ENCODE measurements around the gene CNPY1.

The CNPY1 gene

GRCh38 chr7:155464948-155465739 lies 81.2 kb downstream of the CNPY1 start:
- no peak overlapping the region for H3K4me3 ChIP-seq (ENCODE audit: low read depth, low read length)
- TF ChIP-seq CTCF (IDR thresholded peaks at IDR 0.05; ENCODE audit: borderline replicate concordance, insufficient read depth, low read depth, low read length) = no peak

- TF ChIP-seq CTCF (IDR thresholded peaks at IDR 0.05; ENCODE audit: borderline replicate concordance, insufficient read depth, low read depth, low read length) = no peak
- no peak overlapping the region for H3K4me3 ChIP-seq (ENCODE audit: low read depth, low read length)
Observed at GRCh38 chr7:155464183-155464582, 82.2 kb downstream of the CNPY1 start.

- H3K4me3 ChIP-seq (ENCODE audit: low read depth, low read length) = no peak overlapping the region
- TF ChIP-seq CTCF (IDR thresholded peaks at IDR 0.05; ENCODE audit: borderline replicate concordance, insufficient read depth, low read depth, low read length) = no peak
Observed at GRCh38 chr7:155463114-155463811, 83.1 kb downstream of the CNPY1 start.

GRCh38 chr7:155462163-155462735 lies 84.1 kb downstream of the CNPY1 start:
- TF ChIP-seq CTCF (IDR thresholded peaks at IDR 0.05; ENCODE audit: borderline replicate concordance, insufficient read depth, low read depth, low read length) = no peak
- no peak overlapping the region for H3K4me3 ChIP-seq (ENCODE audit: low read depth, low read length)

GRCh38 chr7:155461631-155462030 lies 84.7 kb downstream of the CNPY1 start:
- TF ChIP-seq CTCF (IDR thresholded peaks at IDR 0.05; ENCODE audit: borderline replicate concordance, insufficient read depth, low read depth, low read length) = no peak
- H3K4me3 ChIP-seq (ENCODE audit: low read depth, low read length) = no peak overlapping the region

GRCh38 chr7:155460926-155461613 lies 85.3 kb downstream of the CNPY1 start:
- no peak for TF ChIP-seq CTCF (IDR thresholded peaks at IDR 0.05; ENCODE audit: borderline replicate concordance, insufficient read depth, low read depth, low read length)
- H3K4me3 ChIP-seq (ENCODE audit: low read depth, low read length) = no peak overlapping the region
